Prostate gland (tissue), 2 donors: Measurements from ENCODE around the gene ENC1. TPM values are rescaled to one million over a fixed set of nuclear protein-coding genes. Genes with fewer than 3 reads are reported as not detected.

Experiments
- DNase-seq: peaks from one replicate; pipeline ENCODE4 v3.0.0-alpha.2; 2019; ENCODE audit warnings: low spot score
- H3K27ac ChIP-seq, 2 donors: fragments of 200-600 bp; sonication (generic); 2 replicates each; pipeline ENCODE4 v1.5.1; 2017 to 2019
- H3K27me3 ChIP-seq: fragments of 200-600 bp; sonication (generic); replicated peaks from 2 replicates; pipeline ENCODE4 v1.5.1; 2019; ENCODE audit not compliant: insufficient read depth
- H3K36me3 ChIP-seq, 2 donors: fragments of 200-600 bp; sonication (generic); 1 replicate in 1 of 2; 2 replicates in 1 of 2; pipeline versions ENCODE4 v1.5.1 to v1.8.1; 2017 to 2019
- H3K4me1 ChIP-seq: fragments of 200-600 bp; sonication (generic); replicated peaks from 2 replicates; pipeline ENCODE4 v1.5.1; 2019
- H3K4me3 ChIP-seq, 2 donors: fragments of 200-600 bp; sonication (generic); 2 replicates each; pipeline ENCODE4 v1.5.1; 2017 to 2019
- H3K9me3 ChIP-seq: fragments of 200-600 bp; sonication (generic); 2 replicates; pipeline ENCODE4 v1.5.1; 2017
- POLR2A ChIP-seq: fragments of 450-650 bp; IDR thresholded peaks from one replicate; pipeline ENCODE4 v1.6.1; 2016; ENCODE audit warnings: antibody characterized with exemption, mild to moderate bottlenecking
- POLR2AphosphoS5 ChIP-seq: sonication (generic); formaldehyde crosslinking; IDR thresholded peaks from one replicate; pipeline ENCODE4 v1.6.1; 2017; ENCODE audit warnings: antibody characterized with exemption
- WGBS: methylation state at CpG from one replicate; pipeline ENCODE4 v1.1.5; 2018; 5-methylcytosine and 5-hydroxymethylcytosine counted together
- intact Hi-C: fragments of 100-400 bp; cut with DNase I; formaldehyde crosslinking; loops from one replicate; pipeline ENCODE4 v1.14.2; 2022
- total RNA-seq, 2 donors: library from RNA; depleted of rRNA; stranded (reverse); fragments of >200 nt; gene quantifications; one replicate each; pipeline ENCODE4 v1.1.0, GENCODE V29; 2016
- TF ChIP-seq, protein P1 (sequence below), 4 experiments: fragments of 200-600 bp in 2 of 4; fragments of 450-650 bp in 2 of 4; sonication (generic) in 2 of 4; IDR thresholded peaks; 1 replicate in 3 of 4; 2 replicates in 1 of 4; pipeline ENCODE4 v1.5.1; 2016 to 2019; ENCODE audit warnings: antibody characterized with exemption in 4 of 4, mild to moderate bottlenecking in 2 of 4, moderate library complexity in 2 of 4

The ENC1 gene
- total RNA-seq, 2 donors from 2014 or later = 78.1 to 103 TPM

DNA sequence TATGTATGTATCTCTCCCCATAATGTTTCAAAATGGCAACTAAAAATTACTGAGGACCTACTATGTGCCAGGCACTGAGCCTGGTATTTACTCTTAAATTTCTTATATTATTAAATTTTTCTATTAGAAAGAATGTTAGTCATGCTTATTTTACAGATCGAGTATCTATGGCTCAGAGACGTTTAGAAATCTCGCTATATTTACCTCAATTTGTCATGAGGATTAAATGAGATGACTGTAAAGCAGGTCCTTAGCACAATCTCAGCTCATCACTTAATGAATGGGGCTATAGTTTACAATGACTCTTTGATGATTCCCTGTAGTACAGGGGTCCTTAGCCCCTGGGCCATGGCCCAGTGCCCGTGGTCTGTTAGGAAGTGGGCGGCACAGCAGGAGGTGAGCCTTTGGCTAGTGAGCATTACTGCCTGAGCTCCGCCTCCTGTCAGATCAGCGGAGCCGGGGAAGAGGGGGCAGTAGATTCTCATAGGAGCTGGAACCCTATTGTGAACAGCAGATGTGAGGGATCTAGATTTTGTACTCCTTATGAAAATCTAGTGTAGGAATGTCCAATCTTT lies 15.5 kb downstream of the ENC1 start:
- Histone ChIP-seq H3K9me3 (no peaks in the 10 kb centered on the region), H3K4me1 (no peaks in the 10 kb centered on the region), H3K27me3 (no peaks in the 10 kb centered on the region), H3K4me3 (no peak overlapping the region), H3K27ac (no peak overlapping the region), H3K36me3 (no peaks in the 10 kb centered on the region)
- TF ChIP-seq POLR2AphosphoS5 (no peak), POLR2A (no peak)
- TF ChIP-seq, protein P1, sequence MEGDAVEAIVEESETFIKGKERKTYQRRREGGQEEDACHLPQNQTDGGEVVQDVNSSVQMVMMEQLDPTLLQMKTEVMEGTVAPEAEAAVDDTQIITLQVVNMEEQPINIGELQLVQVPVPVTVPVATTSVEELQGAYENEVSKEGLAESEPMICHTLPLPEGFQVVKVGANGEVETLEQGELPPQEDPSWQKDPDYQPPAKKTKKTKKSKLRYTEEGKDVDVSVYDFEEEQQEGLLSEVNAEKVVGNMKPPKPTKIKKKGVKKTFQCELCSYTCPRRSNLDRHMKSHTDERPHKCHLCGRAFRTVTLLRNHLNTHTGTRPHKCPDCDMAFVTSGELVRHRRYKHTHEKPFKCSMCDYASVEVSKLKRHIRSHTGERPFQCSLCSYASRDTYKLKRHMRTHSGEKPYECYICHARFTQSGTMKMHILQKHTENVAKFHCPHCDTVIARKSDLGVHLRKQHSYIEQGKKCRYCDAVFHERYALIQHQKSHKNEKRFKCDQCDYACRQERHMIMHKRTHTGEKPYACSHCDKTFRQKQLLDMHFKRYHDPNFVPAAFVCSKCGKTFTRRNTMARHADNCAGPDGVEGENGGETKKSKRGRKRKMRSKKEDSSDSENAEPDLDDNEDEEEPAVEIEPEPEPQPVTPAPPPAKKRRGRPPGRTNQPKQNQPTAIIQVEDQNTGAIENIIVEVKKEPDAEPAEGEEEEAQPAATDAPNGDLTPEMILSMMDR (IDR thresholded peaks at IDR 0.05) = no peak
- intact Hi-C loops = no loop called here
- no peak for DNase-seq
- WGBS = 85% methylated on average over 8 of the region's 8 CpGs

DNA sequence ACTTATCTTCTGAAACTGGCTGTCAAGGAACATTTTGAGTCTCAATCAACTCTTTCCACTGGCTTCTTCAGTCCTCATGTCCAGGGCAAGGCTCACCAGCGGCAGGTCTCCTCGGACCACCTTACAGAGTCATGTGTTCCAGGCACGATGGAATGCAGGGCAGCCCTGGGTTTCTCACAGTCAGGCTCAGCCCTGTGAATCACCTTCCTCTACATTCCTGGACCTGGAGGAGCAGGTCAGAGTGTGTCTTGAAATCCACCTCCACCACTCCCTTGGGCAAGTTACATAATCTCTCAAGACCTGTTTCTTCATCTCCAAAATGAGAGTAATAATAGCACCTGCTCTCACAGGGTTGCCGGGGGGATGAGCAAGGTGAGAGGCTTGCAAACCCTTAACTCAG lies 16.0 kb downstream of the ENC1 start:
- intact Hi-C loops = no loop called here
- no peaks in the 10 kb centered on the region for H3K9me3 ChIP-seq
- H3K27me3 ChIP-seq = no peaks in the 10 kb centered on the region
- H3K4me3 ChIP-seq = no peak overlapping the region
- 94% methylated on average over 4 of the region's 4 CpGs for WGBS
- H3K4me1 ChIP-seq = no peaks in the 10 kb centered on the region
- H3K36me3 ChIP-seq = no peaks in the 10 kb centered on the region
- DNase-seq = no peak
- H3K27ac ChIP-seq = no peak overlapping the region
- TF ChIP-seq, protein P1 (IDR thresholded peaks at IDR 0.05) = no peak
- TF ChIP-seq POLR2AphosphoS5 (no peak), POLR2A (no peak)

DNA sequence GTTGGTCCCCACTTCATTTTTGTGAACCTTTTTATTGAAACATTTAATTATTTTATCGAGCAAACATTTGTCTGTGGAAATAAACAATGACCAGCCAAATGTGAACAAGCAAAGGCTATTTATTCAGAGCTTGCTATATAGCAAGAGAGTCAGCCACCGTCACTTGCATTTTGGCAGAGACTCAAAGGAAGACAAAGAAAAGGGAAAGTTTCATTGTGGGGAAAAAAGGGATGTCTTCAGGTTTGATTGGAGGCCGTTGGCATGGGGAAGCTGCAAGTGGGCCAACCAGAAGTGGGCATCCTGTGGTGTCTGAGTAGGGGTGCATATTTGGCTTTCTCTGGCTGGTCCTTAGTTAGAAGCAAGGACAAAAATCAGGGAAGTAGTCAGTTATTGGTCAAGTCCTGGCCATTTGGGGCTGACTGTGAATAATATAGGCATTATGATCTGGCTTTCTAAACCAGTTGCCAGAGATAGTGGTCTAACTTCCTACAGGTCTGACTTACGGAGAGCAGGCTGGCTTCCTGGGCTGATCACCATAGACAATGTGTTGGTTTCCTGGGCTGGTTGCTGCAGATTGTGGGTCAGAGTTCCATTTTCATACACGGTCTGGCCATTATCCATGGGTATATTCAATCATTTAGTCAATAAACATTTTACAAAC lies 16.6 kb downstream of the ENC1 start:
- no peaks in the 10 kb centered on the region for H3K27me3 ChIP-seq
- no peaks in the 10 kb centered on the region for H3K9me3 ChIP-seq
- WGBS = 72% methylated on average over 5 of the region's 5 CpGs
- no peak for DNase-seq
- no peaks in the 10 kb centered on the region for H3K4me1 ChIP-seq
- H3K36me3 ChIP-seq = no peaks in the 10 kb centered on the region
- intact Hi-C loops = no loop called here
- TF ChIP-seq POLR2A (no peak), POLR2AphosphoS5 (no peak)
- TF ChIP-seq, protein P1 (IDR thresholded peaks at IDR 0.05) = no peak
- H3K4me3 ChIP-seq = no peak overlapping the region
- no peak overlapping the region for H3K27ac ChIP-seq

DNA sequence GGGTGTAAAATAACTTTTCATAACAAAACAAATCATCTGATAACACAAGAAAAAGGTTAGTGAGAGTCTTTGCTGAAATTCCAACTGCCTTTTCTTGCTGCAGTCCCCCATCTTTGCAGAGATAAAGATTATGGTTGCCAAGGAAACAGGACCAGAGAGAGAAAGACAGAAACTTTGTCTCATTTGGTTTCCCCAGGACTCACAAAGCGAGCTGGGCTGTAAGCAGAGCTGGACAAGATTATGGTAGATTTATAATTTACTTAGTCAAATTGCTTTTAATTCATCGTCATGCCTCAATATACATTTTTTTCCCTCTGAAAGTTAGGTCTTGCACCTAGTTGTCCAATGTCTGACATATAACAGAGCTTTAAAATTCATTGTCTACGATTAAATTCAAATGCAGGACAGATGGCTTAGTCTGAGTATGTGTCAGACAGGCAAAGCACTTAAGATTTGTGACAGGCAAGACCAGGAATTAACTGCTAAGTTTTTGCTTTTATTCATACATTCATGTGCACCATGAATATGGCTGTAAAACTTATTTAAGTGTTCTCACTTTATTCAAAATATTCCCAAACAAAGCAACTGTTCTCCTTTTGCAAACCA lies 17.4 kb downstream of the ENC1 start:
- intact Hi-C loops = no loop called here
- no peaks in the 10 kb centered on the region for H3K9me3 ChIP-seq
- H3K27me3 ChIP-seq = no peaks in the 10 kb centered on the region
- no peak overlapping the region for H3K4me3 ChIP-seq
- DNase-seq = no peak
- 74% methylated on average over 3 of the region's 3 CpGs for WGBS
- H3K27ac ChIP-seq = no peak overlapping the region
- H3K36me3 ChIP-seq = no peaks in the 10 kb centered on the region
- no peaks in the 10 kb centered on the region for H3K4me1 ChIP-seq
- TF ChIP-seq, protein P1 (IDR thresholded peaks at IDR 0.05) = no peak
- no peak for TF ChIP-seq POLR2AphosphoS5
- no peak for TF ChIP-seq POLR2A

DNA sequence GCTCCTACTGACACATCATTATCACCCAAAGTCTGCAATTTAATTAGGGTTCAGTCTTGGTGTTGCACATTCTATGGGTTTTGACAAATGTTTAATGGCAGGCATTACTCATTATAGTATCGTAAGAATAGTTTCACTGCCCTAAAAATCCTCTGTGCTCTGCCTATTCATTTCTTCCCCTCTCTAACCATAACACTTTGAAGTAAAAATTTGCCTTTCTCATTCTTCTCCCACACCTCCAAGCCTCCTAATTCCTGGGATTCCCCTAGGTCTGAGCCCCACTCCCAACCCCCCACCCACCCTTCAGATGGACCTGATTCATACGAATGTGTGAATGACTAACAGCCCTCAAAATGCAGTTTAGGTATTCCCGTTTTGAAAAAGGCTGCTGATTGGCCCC lies 18.4 kb downstream of the ENC1 start:
- intact Hi-C loops = no loop called here
- H3K4me1 ChIP-seq = no peaks in the 10 kb centered on the region
- no peaks in the 10 kb centered on the region for H3K36me3 ChIP-seq
- no peak for DNase-seq
- WGBS = 78% methylated on average over 3 of the region's 3 CpGs
- H3K27me3 ChIP-seq = no peaks in the 10 kb centered on the region
- H3K27ac ChIP-seq = no peak overlapping the region
- TF ChIP-seq POLR2AphosphoS5 (no peak), POLR2A (no peak)
- TF ChIP-seq, protein P1 (IDR thresholded peaks at IDR 0.05) = no peak
- H3K4me3 ChIP-seq = no peak overlapping the region
- no peaks in the 10 kb centered on the region for H3K9me3 ChIP-seq
